Skeletal muscle cell (primary cell): Measurements from ENCODE around the gene IL17B.
"Not testable (repeated sequence)": the region's sequence is repeated elsewhere in the genome, so short reads cannot be mapped to it uniquely, and the experiment has no call there.

Experiments
- DNase-seq: peaks from one replicate; pipeline ENCODE4 v3.0.0-alpha.2; 2010; ENCODE audit warnings: low read depth
- H3K4me3 ChIP-seq: 2 replicates; pipeline ENCODE4 v1.5.1; 2011; ENCODE audit warnings: low read depth, mild to moderate bottlenecking, control low read depth, low read length, moderate library complexity

IL17B gene

DNA sequence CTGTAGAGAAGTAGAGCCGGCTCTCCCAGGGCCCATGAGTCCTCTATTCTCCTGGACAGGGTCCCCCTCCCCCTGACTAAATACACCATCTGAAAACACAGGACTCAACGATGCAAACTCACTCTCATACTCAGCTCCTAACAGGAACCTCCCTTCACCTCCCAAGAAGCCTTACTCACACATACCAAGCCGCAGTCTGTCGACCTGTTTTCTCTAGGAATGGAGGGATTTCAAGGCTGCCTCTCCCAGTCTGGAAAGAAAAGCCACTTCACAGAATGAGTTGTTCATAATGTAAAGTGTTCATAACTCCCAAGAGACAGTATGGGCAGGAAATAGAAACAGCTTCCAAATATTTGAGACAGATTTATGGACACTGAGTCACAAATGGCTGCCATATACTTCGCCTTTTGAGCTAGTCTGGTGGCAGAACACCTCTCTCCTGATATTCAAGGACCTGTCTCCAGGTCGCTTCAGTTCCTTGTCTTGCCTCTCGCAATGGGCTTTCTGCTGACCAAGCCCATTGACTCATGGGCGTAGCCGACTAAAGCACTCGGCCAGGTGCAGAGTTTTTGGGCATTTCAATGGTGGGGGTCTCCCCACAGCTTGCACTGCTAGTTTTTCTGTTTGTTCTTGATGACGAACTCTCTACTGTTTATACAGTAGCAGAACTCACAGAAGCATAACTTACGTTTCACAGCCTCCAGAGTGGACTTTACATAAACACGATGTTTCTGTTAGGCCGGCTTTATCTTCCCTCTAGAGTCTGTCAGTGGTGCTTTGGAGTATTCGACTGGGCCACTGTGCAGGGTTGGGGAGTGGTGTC, 25.0 kb upstream of the IL17B start:
- H3K4me3 ChIP-seq, result no peak overlapping the region
- peak; percentile 97 for DNase-seq

DNA sequence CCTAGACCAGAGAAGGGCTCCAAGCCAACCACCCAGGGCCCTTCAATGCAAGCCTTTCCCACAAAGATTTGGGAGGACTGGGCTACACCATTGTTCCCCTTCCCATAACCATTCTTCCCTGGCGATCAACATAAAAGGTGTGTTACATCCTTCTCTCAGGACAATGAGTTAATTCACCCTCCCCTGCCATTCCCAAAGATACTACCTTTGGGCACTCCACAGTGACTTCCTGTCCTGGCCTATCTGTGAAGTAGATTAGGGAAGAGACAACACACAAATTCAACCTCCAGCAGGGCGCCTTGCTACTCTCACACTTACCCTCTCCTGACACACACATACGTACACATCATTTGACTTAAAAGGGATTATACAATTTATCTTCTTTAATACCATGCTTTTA, 23.2 kb upstream of the IL17B start:
- no peak for DNase-seq

DNA sequence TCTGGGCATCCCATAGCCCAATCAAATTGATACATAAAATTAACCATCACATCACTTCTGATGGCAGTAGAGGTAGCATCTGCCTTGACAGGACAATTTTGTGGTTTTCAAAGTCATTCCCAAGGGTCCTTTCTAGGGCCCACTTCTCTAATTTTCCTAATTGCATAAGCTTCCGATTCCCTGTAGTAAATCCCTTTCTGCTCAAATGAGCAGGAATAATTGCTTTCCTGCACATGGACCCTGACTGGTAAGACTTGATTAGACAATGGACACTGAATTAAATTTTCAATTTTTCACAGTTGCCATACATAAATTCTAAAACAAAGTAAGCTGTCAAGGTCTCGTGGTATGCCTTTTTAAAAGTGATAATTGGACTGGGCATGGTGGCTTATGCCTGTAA, 22.0 kb upstream of the IL17B start:
- DNase-seq, result no peak

More for the DNA sequence above, 23.2 kb upstream of the IL17B start:
- no peak overlapping the region for H3K4me3 ChIP-seq

DNA sequence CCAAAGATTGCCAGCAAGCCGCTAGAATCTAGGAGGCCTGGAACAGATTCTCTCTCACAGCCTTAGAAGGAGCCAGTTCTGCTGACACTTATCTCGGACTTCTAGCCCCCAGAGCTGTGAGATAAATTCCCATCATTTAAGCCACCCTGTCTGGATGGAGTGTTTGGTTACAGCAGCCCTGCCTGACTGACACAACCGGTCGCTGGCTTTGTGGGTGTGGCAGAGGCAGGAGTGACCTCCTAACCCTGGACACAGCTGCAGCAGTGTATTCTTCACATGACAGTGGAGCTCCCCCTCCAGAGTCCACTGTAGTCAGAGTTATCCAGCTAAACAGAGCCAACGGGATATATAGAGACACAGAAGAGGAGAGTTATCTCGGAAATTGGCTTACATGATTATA, 21.2 kb upstream of the IL17B start:
- DNase-seq, result no peak
- no peak overlapping the region for H3K4me3 ChIP-seq

More for the DNA sequence above, 22.0 kb upstream of the IL17B start:
- no peak overlapping the region for H3K4me3 ChIP-seq

DNA sequence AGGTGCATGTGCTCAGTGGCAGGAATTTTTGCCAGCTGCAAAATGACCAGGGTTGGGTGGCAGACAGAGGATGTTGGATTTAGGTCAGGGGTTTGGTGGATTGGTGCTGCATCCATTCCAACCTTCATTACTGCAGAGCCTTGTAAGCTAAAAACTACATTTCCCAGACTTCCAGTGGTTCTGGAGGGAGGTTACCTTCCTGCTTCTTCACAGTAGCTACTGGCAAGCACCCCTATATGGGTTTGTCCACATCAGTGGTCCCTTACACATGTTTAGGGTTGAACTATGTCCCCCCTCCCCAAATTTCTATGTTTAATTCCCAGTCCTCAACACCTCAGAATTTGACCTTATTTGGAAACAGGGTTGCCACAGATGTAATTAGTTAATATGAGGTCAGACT, 20.7 kb upstream of the IL17B start:
- H3K4me3 ChIP-seq, result no peak overlapping the region
- DNase-seq, result no peak

DNA sequence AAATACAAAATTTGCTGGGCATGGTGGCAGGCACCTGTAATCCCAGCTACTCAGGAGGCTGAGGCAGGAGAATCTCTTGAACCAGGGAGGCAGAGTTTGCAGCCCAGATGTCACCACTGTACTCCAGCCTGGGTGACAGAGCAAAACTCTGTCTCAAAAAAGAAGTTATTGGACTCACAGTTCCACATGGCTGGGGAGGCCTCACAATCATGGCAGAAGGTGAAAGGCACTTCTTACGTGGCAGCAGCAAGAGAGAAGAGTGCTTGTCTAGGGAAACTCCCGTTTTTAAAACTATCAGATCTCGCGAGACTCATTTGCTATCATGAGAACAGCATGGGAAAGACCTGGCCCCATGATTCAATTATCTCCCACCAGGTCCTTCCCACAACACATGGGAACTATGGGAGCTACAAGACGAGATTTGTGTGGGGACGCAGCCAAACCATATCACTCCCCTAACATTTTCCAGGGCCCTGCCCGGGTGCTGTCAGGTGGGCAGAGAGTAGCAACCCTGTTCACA, 19.7 kb upstream of the IL17B start:
- not testable (repeated sequence) for H3K4me3 ChIP-seq, DNase-seq

DNA sequence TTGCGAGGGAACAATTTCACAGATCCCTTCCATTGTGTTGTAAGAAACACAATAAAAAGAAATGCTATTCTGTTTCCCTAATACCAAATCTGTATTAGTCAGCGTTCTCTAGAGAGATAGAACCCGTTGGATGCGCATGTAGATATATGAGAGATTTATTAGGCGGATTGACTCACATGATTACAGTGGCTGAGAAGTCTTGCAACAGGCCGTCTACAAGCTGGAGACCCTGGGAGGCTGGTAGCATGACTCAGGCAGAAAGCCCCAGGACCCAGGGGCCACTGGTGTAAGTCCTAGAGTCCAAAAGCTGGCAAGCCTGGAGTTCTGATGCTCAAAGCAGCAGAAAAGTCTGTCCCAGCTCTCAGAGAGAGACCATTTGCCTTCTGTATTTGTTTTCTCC, 18.4 kb upstream of the IL17B start:
- H3K4me3 ChIP-seq, result no peak overlapping the region
- peak; percentile 99 for DNase-seq

DNA sequence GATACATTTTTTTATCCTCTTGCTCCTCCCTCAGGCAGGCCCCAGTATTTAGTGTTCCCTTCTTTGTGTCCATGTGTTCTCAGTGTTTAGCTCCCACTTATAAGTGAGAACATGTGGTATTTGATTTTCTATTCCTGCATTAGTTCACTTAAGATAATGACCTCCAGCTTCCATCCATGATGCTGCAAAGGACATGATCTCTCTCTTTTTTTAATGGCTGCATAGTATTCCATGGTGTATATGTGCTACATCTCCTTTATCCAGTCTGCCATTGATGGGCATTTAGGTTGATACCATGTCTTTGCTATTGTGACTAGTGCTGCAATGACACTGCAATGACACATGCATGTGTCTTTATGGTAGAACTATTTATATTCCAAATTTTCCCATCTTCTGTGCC, 15.9 kb upstream of the IL17B start:
- DNase-seq, H3K4me3 ChIP-seq: not testable (repeated sequence)

DNA sequence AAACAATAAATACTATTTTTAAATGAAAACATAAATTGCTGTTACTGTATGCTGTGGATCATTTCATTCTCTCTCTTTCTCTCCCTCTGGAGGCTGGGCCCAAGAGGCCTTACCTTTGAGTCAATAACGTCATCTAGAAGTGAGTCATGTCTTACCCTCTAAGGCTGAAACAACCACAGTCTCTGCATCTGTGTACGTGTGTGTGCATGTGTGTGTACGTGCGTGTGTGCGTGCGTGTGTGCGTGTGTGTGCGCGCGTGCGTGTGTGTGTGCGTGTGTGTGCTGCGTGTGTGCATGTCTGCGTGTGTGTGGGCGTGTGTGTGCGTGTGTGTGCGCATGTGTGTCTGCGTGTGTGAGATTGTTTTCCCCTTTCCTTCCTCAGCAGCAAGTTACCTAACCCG, 13.6 kb upstream of the IL17B start:
- DNase-seq, result peak; percentile 83
- no peak overlapping the region for H3K4me3 ChIP-seq

DNA sequence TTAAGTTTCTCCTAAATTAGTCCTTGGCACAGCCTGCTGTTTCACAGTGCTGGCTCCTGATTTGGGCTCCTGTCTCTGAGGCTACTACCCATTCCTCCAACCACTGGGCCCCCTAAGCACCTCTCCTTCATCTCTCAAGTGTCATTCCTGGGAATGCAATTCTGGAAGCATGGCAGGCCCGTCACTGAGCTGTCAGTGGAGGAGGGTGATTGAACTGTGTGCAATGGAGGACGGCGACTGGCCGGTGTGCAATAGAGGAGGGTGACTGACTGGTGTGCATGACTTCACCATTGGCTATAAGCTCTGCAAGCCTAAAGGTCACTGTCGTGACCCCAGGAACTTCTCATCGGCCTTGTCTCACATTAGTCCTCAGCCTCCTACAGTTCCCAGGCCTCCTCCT, 12.4 kb upstream of the IL17B start:
- H3K4me3 ChIP-seq, result no peak overlapping the region
- DNase-seq, result no peak

DNA sequence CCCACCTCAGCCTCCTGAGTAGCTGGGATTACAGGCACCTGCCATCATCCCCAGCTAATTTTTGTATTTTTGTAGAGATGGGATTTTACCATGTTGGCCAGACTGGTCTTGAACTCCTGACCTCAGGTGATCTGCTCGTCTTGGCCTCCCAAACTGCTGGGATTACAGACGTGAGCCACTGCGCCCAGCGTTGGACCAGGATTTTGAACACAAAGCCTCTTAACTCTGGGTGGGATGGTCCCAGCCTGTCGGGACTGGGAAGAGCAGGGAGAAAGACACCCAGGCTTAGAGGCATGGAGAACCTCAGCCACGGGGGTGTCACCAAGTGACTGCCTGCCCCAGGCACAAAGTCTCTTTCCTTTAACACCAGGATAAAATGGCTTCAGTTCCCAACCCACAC, 12.0 kb upstream of the IL17B start:
- not testable (repeated sequence) for H3K4me3 ChIP-seq, DNase-seq

DNA sequence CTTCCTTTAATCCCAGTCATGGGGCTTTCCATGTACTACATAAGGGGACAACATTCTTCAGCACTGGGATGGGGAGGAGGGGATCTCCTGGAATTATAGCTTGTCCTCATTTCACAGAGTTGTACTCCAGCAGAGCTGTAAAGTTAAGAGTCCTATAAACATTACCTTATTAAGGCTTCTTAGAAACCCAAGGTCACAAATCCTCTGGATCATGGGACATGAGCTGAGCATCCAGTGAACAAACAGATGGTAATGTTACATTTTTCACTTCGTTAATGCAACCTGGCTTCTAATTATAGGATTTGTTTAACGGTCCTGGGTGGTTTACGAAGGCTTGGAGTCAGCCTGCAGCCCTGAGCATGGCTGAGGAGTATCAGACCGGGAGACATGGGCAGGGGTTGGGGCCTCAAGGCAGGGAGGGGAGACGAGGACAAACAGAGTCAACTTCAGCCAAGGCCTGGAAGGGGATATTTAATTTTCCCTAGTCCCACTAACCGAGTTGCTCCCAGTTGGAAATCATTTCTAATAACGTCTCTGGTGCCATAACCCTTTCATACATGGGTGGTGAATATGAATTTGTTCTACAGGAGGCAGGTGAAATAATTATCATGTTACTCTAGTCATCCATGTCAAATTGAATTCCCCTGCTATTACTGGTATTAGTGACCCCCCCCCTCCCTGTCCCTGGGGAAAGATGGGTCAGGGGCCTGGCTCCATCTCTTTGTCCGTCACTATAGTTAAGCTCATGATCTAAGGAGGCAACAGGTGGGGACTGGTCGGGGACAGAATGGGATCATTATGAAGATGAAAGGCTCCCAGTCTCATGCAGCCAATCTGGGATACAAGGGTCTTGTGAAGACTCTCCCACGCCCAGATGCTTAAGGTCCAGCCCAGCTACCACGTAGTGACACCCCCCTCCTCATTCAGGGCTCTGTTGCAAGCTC, 10.7 kb upstream of the IL17B start:
- no peak overlapping the region for H3K4me3 ChIP-seq
- no peak for DNase-seq

DNA sequence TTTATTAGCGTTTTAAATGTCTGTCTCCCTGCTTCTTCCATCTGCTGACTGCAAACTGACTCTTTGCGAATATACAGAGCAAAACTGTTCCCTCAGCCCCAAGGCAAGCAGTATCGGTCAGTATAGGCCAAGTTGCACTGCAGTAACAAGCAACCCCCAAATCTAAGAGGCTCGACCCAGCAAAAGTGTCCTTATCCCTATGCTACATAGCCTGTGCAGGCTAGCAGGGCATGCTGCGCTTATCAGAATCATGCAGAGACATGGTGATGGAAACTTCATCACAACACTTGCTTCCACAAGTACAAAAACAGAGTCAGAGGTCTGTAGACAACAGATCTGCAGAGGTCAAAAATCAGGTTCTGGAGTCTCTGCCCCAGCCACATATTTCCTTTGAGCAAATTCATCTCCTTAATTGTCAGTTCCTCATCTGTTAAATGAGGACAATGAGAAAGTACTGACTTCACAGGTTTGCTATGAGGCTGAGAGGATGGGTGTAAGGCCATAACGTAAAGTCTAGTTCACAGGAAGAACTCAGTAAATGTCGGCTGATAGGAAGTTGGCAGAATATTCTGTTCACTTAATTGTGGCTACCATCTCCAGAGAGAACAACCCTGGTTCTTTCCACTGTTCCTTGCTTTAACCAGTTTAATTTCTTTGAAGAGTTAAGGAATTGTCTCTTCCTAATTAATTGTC, 9.6 kb upstream of the IL17B start:
- no peak overlapping the region for H3K4me3 ChIP-seq
- DNase-seq, result no peak

DNA sequence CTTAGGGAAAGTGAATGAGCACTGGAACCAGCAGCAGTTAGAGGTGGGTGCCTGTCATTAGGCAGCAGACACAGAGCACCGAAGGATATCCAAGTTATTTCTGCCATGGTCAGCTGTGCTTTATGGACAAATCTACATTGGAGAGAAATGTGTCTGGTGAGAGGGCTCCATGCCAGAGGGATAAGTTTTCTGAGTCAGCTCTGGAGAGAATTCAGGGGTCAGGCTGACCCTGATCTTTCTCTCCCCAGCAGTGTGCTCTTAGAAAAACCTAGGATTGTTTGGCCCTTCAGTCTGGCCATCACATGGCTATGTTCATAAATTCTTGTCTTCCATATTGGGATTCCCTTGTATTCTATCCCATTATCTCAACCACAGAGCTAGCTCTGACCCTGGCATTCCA, 8.9 kb upstream of the IL17B start:
- H3K4me3 ChIP-seq, result no peak overlapping the region
- peak; percentile 79 for DNase-seq

DNA sequence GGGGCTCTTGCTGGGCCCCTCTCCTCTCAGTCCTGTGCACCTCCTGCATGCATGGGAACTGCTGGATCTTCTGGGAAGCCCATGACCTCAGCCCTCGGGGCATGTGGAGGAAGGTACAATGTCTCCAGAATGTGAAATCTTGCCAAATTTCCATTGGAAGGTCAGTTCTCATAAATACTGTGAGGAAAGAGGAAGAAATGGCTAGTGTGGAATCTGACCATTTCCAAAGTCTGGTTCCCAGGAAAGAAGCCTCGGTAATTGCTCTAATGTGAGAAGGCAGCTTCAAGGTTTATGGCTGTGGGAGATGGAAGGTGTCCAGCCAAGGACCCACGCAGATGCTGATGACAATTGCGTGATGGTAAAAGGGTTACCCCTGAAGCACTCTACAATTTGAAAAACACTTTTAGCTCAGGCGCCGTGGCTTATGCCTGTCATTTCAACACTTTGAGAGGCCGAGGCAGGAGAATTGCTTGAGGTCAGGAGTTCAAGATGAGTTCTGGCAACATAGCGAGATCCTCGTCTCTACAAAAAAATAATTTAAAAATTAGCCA, 8.1 kb upstream of the IL17B start:
- DNase-seq, result peak; percentile 79
- no peak overlapping the region for H3K4me3 ChIP-seq

DNA sequence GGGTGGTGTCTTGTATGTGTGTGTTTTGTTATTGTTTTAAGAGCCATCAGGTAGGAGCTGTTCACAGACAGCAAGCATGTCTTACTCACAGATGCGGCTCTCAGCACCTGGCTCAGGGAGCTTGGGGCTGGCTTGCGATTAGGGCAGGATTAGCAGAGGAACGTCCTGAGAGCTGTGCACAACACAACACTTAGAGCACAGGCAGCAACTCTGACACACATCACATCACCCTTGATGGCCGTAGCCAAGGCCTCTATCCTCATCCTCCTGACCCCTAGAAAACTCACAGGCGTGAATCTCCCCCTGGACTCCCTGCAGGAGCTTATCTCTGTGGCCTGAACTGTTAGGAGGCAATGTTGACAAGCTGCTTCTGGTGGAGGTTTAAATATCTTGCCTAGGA, 7.1 kb upstream of the IL17B start:
- H3K4me3 ChIP-seq, result no peak overlapping the region
- no peak for DNase-seq

DNA sequence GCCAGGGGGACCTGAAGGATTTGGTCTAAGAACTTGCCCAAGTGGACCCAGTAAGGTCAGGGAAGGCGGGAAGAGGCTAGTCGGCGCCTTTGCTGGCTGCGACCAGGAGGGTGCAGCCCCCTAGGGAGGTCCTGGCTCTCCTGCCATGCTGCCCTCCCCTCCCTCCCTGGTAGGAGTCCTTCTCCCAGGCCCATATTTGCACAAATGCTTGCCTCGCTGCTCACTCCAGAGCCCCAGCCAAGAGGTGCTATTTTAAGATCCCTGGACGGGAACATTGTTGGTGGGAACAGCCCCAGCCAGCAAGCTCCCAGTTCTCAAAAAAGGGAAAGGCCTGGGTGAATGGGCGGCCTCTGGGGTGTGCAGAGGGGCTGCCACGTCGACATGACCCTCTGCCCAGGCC, 4.3 kb upstream of the IL17B start:
- H3K4me3 ChIP-seq, result no peak overlapping the region
- no peak for DNase-seq

DNA sequence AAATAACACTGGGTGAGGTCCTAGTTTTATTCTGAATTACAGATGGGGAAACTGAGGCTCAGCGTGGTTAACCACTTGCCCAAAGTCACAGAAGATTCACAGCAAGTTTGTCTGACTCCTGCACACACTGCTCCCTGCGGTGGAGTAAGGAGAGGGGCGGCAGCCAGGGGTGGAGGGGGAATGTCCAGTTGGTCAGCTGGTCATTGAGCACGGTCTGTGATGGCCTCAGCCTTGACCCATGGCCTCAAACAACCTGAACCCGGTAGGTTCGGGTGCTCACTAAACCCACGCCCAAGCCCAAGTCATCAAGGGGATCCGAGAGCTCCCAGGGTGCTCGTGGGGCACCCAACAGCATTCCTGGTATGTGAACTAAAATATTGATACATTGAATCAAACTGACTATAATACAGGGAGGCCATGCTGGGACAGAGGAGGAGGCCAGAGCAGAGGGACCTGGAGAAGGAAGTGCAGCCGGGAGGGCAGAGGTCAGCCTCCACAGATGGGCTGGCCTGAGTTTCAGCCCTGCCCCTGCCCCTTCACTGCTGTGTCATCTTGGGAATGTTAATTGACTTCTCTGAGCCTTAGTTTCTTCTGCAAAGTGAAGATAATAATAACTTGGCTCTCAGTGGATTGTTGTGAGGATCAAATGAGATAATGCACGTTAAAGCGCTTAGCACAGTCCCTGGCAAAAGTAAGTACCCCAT, 3.6 kb upstream of the IL17B start:
- H3K4me3 ChIP-seq, result no peak overlapping the region
- no peak for DNase-seq

DNA sequence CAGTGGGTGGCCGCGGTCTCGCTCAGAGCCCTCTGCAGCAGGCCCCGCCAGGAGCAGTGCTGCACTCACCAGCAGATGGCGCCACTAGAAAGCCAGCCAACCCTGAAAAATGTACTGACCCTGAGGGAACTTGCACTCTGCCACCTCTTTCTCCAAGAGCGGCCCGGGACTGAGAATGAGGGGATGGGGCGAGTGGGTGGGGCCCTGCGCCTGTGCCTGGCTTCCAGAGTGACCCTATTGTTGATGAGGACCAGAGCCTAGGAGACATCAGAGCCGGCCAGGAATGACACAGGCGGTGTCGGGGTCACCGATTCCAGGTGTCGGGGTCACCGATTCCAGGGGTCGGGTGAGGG, 2.9 kb upstream of the IL17B start:
- H3K4me3 ChIP-seq, result no peak overlapping the region
- no peak for DNase-seq
